Mammary epithelial cell (primary cell): ENCODE measurements around the gene SCAF8.

Source experiments
- CTCF ChIP-seq, 2 donors: IDR thresholded peaks in 1 of 2; conservative IDR thresholded peaks in 1 of 2; 2 replicates each; pipeline ENCODE4 v1.5.1; 2011 to 2012; ENCODE audit warnings: inconsistent platforms in 2 of 2, low read length in 2 of 2, mild to moderate bottlenecking in 2 of 2, control low read depth in 1 of 2, low read depth in 1 of 2; ENCODE audit not compliant: insufficient read depth in 1 of 2; ENCODE audit errors: extremely low read depth in 1 of 2
- EZH2 ChIP-seq: IDR thresholded peaks from 2 replicates; pipeline ENCODE4 v1.6.1; 2012; ENCODE audit warnings: low read length, inconsistent platforms, borderline replicate concordance

DNA sequence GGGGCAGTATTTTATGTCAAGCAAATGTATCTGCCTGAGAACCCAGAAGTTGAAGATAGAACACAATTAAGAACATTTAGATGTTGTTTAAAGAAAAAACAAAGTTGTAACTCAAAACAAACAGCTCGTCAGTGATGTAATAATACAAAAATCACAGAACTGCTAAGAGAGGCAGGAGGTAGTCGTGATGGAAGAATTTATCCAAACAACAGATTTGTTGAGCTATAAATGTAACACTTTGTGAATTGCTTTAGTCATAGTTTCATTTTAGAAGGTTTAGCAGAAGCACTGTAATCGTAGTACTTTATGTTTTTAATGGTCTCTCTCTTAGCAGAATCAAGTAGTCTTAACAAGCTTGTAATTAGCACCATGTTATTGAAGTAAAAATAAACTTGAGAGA lies 73.6 kb downstream of the SCAF8 start:
- TF ChIP-seq CTCF (conservative IDR thresholded peaks at IDR 0.05 in 1 of 2, IDR thresholded peaks at IDR 0.05 in 1 of 2; ENCODE audit: extremely low read depth in 1 of 2, insufficient read depth in 1 of 2, low read depth in 1 of 2, low read length in 2 of 2) (no peak), EZH2 (no peak)
